Duodenal mucosa (tissue), 2 donors: Measurements from ENCODE around the gene SCNN1B.

Experiments used
- H3K27ac ChIP-seq: one replicate; pipeline ENCODE4 v1.7.0; 2013; ENCODE audit warnings: low read depth, low read length
- H3K27me3 ChIP-seq, 2 donors: one replicate each; pipeline ENCODE4 v1.7.0; 2013; ENCODE audit warnings: low read length in 2 of 2, control low read depth in 1 of 2; ENCODE audit not compliant: insufficient read depth in 2 of 2, control insufficient read depth in 1 of 2
- H3K36me3 ChIP-seq, 2 donors: one replicate each; pipeline ENCODE4 v1.7.0; 2013; ENCODE audit warnings: low read length in 2 of 2, control low read depth in 1 of 2; ENCODE audit not compliant: insufficient read depth in 2 of 2, control insufficient read depth in 1 of 2
- H3K4me1 ChIP-seq, 2 donors: one replicate each; pipeline ENCODE4 v1.7.0; 2013; ENCODE audit warnings: low read length in 2 of 2, control low read depth in 1 of 2; ENCODE audit not compliant: insufficient read depth in 2 of 2, control insufficient read depth in 1 of 2
- H3K4me3 ChIP-seq, 2 donors: one replicate each; pipeline ENCODE4 v1.7.0; 2013; ENCODE audit warnings: low read length in 2 of 2, low read depth in 1 of 2
- H3K9ac ChIP-seq, 2 donors: one replicate each; pipeline ENCODE4 v1.7.0; 2013; ENCODE audit warnings: low read length in 2 of 2, low read depth in 1 of 2
- H3K9me3 ChIP-seq, 2 donors: one replicate each; pipeline ENCODE4 v1.7.0; 2013; ENCODE audit warnings: low read length in 2 of 2, control low read depth in 1 of 2; ENCODE audit not compliant: control insufficient read depth in 1 of 2

SCNN1B gene

DNA sequence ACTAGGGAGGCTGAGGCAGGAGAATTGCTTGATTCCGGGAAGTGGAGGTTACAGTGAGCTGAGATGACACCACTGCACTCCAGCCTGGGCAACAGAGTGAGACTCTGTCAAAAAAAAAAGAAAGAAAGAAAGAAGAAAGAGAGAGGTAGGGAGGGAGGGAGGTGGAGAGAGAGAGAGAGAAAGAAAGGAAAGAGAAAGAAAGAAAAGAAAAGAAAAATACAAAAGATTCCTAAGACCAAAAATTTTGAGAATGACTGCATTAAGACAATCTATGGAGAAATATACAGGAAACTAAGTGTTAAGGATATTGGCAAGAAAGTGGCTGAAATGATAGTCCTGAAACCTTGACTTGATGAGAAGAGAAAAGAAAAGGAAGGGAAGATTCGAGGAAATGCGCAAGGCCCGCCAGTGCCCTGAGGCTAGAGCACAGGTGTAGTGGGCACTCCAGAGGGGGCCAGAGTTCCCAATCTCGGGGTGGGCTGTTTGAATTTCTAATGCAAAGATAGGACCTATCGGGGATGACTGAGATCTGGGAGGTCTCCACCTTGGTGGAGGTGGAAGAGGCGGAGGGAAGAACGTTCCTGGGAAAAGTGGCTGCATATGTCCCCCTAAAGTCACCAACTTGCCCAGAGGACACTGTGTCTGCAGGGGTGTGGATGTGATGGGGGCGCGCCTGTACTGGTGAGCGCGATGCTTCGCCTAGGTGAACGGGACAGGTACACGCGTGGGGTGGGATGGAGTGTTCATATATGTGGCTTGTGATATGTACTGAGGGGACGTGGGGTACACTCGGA is 654 bp upstream of the SCNN1B start:
- H3K27me3 ChIP-seq, result peaks cover 17% of the 10 kb centered on the region in 2 donors
- no peak overlapping the region for H3K27ac ChIP-seq
- no peaks in the 10 kb centered on the region for H3K9me3 ChIP-seq
- no peak overlapping the region for H3K9ac ChIP-seq
- no peaks in the 10 kb centered on the region for H3K4me1 ChIP-seq
- no peaks in the 10 kb centered on the region for H3K36me3 ChIP-seq
- peak overlapping the region; percentile 11 to 59 for H3K4me3 ChIP-seq

- Histone ChIP-seq H3K27me3 (peaks cover 17% of the 10 kb centered on the region in 2 donors), H3K9me3 (no peaks in the 10 kb centered on the region), H3K4me3 (no peak overlapping the region), H3K4me1 (no peaks in the 10 kb centered on the region), H3K27ac (no peak overlapping the region), H3K9ac (no peak overlapping the region), H3K36me3 (no peaks in the 10 kb centered on the region)
Measured at GRCh38 chr16:23303685-23304084, 1.6 kb downstream of the SCNN1B start.

GRCh38 chr16:23304620-23305019 is 2.5 kb downstream of the SCNN1B start:
- Histone ChIP-seq H3K9ac (no peak overlapping the region), H3K9me3 (no peaks in the 10 kb centered on the region), H3K27me3 (peaks cover 17% of the 10 kb centered on the region in 2 donors), H3K4me1 (no peaks in the 10 kb centered on the region), H3K36me3 (no peaks in the 10 kb centered on the region), H3K27ac (no peak overlapping the region), H3K4me3 (no peak overlapping the region)

DNA sequence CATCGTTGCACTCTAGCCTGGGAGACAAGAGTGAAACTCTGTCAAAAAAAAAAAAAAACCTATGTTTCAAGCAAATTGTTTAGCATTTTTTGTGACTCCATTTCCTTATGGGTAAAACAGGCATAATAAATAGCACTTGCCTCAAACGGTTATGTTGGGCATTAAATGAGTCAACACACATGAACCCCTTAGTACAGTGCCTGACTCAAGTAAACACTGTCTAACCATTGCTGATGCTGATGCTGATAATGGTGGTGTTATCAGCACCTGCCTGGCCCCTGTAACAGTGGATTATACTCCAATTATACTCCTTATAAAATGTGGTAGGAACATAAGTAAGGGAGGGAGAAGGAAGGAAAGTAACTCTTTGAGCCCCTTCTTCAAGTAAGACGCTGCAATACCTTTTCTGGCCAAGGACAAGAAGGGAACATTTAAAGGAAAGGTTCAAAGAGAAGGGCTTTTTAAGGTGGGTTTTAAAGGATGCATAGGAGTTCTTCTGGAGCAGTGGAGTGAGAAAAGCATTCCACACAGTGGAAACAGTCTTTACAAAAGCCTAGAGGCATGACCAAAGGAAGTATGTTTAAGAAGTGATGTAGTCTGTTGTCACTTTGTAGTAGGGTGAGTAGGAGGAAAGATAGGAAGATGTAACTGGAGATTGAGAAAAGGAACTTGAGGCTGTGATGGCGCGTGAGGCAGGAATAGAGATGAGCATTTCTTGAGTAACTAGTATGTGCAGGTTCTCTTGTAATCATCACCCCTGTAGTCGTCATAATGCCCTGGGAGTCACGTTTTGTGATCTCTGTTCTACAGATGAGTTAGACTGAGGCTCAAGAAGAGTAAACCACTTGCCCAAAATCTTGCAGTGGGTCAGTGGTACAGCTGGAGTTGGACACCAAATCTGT is 4.3 kb downstream of the SCNN1B start:
- Histone ChIP-seq H3K4me1 (no peaks in the 10 kb centered on the region), H3K27me3 (peaks cover 16% of the 10 kb centered on the region in 2 donors), H3K9ac (no peak overlapping the region), H3K27ac (no peak overlapping the region), H3K4me3 (no peak overlapping the region), H3K9me3 (peaks cover 4% of the 10 kb centered on the region in 2 donors), H3K36me3 (no peaks in the 10 kb centered on the region)

- H3K9me3 ChIP-seq, result peaks cover 4% of the 10 kb centered on the region in 2 donors
- no peaks in the 10 kb centered on the region for H3K4me1 ChIP-seq
- H3K4me3 ChIP-seq, result no peak overlapping the region
- no peaks in the 10 kb centered on the region for H3K27me3 ChIP-seq
- no peak overlapping the region for H3K9ac ChIP-seq
- no peak overlapping the region for H3K27ac ChIP-seq
- H3K36me3 ChIP-seq, result no peaks in the 10 kb centered on the region
Measured at GRCh38 chr16:23310217-23310616, 8.1 kb downstream of the SCNN1B start.

- Histone ChIP-seq H3K27me3 (no peaks in the 10 kb centered on the region), H3K9ac (no peak overlapping the region), H3K36me3 (no peaks in the 10 kb centered on the region), H3K4me1 (no peaks in the 10 kb centered on the region), H3K4me3 (no peak overlapping the region), H3K27ac (no peak overlapping the region), H3K9me3 (peaks cover 4% of the 10 kb centered on the region in 2 donors)
Measured at GRCh38 chr16:23310744-23311143, 8.6 kb downstream of the SCNN1B start.

DNA sequence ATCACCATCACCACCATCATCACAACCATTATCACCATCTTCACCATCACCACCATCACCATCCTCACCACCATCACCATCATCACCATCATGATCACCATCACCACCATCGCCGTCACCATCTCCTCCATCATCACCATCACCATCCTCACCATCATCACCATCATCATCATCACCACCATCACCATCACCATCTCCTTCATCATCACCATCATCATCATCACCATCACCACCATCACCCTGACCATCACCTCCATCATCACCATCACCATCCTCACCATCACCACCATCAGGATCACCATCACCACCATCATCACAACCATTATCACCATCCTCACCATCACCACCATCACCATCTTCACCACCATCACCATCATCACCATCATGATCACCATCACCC is 14.1 kb downstream of the SCNN1B start:
- H3K9me3 ChIP-seq, result no peaks in the 10 kb centered on the region

GRCh38 chr16:23316634-23317265 is 14.6 kb downstream of the SCNN1B start:
- no peaks in the 10 kb centered on the region for H3K27me3 ChIP-seq
- no peaks in the 10 kb centered on the region for H3K36me3 ChIP-seq
- H3K27ac ChIP-seq, result no peak overlapping the region
- H3K4me1 ChIP-seq, result no peaks in the 10 kb centered on the region
- no peak overlapping the region for H3K9ac ChIP-seq
- H3K9me3 ChIP-seq, result no peaks in the 10 kb centered on the region
- no peak overlapping the region for H3K4me3 ChIP-seq

More for the DNA sequence above, 14.1 kb downstream of the SCNN1B start:
- Histone ChIP-seq H3K36me3 (no peaks in the 10 kb centered on the region), H3K27me3 (no peaks in the 10 kb centered on the region), H3K9ac (no peak overlapping the region), H3K4me3 (no peak overlapping the region), H3K4me1 (no peaks in the 10 kb centered on the region), H3K27ac (no peak overlapping the region)

GRCh38 chr16:23317266-23317661 is 15.2 kb downstream of the SCNN1B start:
- H3K27ac ChIP-seq, result no peak overlapping the region
- H3K9me3 ChIP-seq, result no peaks in the 10 kb centered on the region
- no peak overlapping the region for H3K4me3 ChIP-seq
- H3K4me1 ChIP-seq, result no peaks in the 10 kb centered on the region
- H3K9ac ChIP-seq, result no peak overlapping the region
- H3K27me3 ChIP-seq, result no peaks in the 10 kb centered on the region
- no peaks in the 10 kb centered on the region for H3K36me3 ChIP-seq

DNA sequence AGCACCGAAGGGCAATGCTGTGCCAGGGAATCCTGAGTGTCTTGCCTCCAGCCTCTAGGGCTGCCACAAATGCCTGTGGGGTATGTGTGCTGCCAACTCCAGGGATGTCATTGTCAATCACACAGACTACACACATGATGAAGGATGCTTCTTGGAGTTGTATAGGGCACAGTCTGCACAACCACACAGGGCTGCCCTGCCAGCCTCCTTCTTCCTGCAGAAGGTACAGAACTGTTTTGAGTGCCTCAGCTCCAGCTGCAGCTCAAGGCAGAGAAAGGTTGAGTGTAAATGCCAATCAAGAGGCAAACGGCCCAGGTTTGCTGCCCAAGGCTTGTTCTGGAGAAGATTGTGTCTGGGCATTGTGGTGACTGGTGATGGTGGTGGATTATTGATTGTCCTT is 15.6 kb downstream of the SCNN1B start:
- H3K36me3 ChIP-seq, result no peaks in the 10 kb centered on the region
- no peak overlapping the region for H3K4me3 ChIP-seq
- no peak overlapping the region for H3K27ac ChIP-seq
- H3K4me1 ChIP-seq, result no peaks in the 10 kb centered on the region
- H3K9me3 ChIP-seq, result no peaks in the 10 kb centered on the region
- no peaks in the 10 kb centered on the region for H3K27me3 ChIP-seq
- no peak overlapping the region for H3K9ac ChIP-seq
